ENCODE measurements around the gene SEMA6B. TPM values are rescaled to one million over a fixed set of nuclear protein-coding genes. Genes with fewer than 3 reads are reported as not detected.

Gene SEMA6B
- total and polyA plus RNA-seq, 2 donors (not counting 1 experiment from before 2014, with no cell fraction given), result 0.42 TPM; not detected in 1

- intact Hi-C loops (cut with micrococcal nuclease), result no loop called here
- no peak for DNase-seq
Measured at GRCh38 chr19:4550018-4550417, 9.5 kb downstream of the SEMA6B start.

GRCh38 chr19:4548238-4548584 is 11.3 kb downstream of the SEMA6B start:
- TF ChIP-seq, protein P1, sequence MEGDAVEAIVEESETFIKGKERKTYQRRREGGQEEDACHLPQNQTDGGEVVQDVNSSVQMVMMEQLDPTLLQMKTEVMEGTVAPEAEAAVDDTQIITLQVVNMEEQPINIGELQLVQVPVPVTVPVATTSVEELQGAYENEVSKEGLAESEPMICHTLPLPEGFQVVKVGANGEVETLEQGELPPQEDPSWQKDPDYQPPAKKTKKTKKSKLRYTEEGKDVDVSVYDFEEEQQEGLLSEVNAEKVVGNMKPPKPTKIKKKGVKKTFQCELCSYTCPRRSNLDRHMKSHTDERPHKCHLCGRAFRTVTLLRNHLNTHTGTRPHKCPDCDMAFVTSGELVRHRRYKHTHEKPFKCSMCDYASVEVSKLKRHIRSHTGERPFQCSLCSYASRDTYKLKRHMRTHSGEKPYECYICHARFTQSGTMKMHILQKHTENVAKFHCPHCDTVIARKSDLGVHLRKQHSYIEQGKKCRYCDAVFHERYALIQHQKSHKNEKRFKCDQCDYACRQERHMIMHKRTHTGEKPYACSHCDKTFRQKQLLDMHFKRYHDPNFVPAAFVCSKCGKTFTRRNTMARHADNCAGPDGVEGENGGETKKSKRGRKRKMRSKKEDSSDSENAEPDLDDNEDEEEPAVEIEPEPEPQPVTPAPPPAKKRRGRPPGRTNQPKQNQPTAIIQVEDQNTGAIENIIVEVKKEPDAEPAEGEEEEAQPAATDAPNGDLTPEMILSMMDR (IDR thresholded peaks at IDR 0.05), result no peak
- no peak for TF ChIP-seq EZH2 (IDR thresholded peaks at IDR 0.05; ENCODE audit: borderline replicate concordance, insufficient read depth, low read depth, low read length, poor library complexity, severe bottlenecking)

More at GRCh38 chr19:4550018-4550417, 9.5 kb downstream of the SEMA6B start:
- H4K20me1 ChIP-seq (ENCODE audit: control insufficient read depth, insufficient read depth, low read length, poor library complexity, severe bottlenecking), result no peaks in the 10 kb centered on the region
- no peak for ATAC-seq (ENCODE audit: low read depth)
- H3K4me3 ChIP-seq (ENCODE audit: control extremely low read depth in 1 of 5, extremely low read depth in 1 of 5, insufficient read depth in 1 of 5, low read depth in 2 of 5, low read length in 4 of 5), result no peak overlapping the region
- no peak overlapping the region for H3K27ac ChIP-seq (ENCODE audit: low read length in 2 of 2)
- peaks cover 0 to 5% (median 0%) of the 10 kb centered on the region in 3 donors for H3K9me3 ChIP-seq (ENCODE audit: control extremely low read depth in 1 of 3, control insufficient read depth in 2 of 3, insufficient read depth in 1 of 3, low read length in 2 of 3)
- H2AFZ ChIP-seq (ENCODE audit: insufficient read depth, low read depth, low read length, poor library complexity, severe bottlenecking), result no peak overlapping the region
- Mint-ChIP-seq H3K4me1 (no peaks in the 10 kb centered on the region), H3K27me3 (peaks cover 13% of the 10 kb centered on the region), H3K9me3 (ENCODE audit: insufficient read depth) (no peaks in the 10 kb centered on the region), H3K27ac (no peak overlapping the region), H3K4me3 (no peak overlapping the region)
- H3K4me1 ChIP-seq (ENCODE audit: control insufficient read depth in 2 of 2, insufficient read depth in 2 of 2, low read length in 2 of 2), result no peaks in the 10 kb centered on the region
- H3K9ac ChIP-seq (ENCODE audit: low read length), result no peak overlapping the region
- WGBS (ENCODE audit: insufficient coverage), result 94% methylated on average over 17 of the region's 18 CpGs
- H3K79me2 ChIP-seq (ENCODE audit: control insufficient read depth, insufficient read depth, low read length), result no peaks in the 10 kb centered on the region
- CTCF ChIA-PET, result interaction anchor here (0.8 kb wide), 1 partner anchor 480 kb away, joined by 4 read pairs; no protein-coding TSS in a partner anchor
- H3K27me3 ChIP-seq (replicated peaks in 1 of 4; ENCODE audit: control extremely low read depth in 1 of 4, control insufficient read depth in 3 of 4, insufficient read depth in 4 of 4, low read length in 3 of 4), result no peaks in the 10 kb centered on the region
- no peak overlapping the region for H3K4me2 ChIP-seq (replicated peaks; ENCODE audit: low read depth, low read length, poor library complexity, severe bottlenecking)
- TF ChIP-seq, protein P1 (IDR thresholded peaks at IDR 0.05), result no peak
- no peak for TF ChIP-seq EZH2 (IDR thresholded peaks at IDR 0.05; ENCODE audit: borderline replicate concordance, insufficient read depth, low read depth, low read length, poor library complexity, severe bottlenecking)
- POLR2A ChIA-PET, result no interaction called here
- no peaks in the 10 kb centered on the region for H3K36me3 ChIP-seq (replicated peaks in 1 of 2; ENCODE audit: control extremely low read depth in 1 of 2, control insufficient read depth in 1 of 2, extremely low read depth in 1 of 2, insufficient read depth in 2 of 2, low read length in 1 of 2)

More at GRCh38 chr19:4548238-4548584, 11.3 kb downstream of the SEMA6B start:
- H3K4me2 ChIP-seq (replicated peaks; ENCODE audit: low read depth, low read length, poor library complexity, severe bottlenecking), result no peak overlapping the region
- ChIA-PET POLR2A (no interaction called here), CTCF (interaction anchor here (2.1 kb wide), 1 partner anchor 89 kb away, joined by 7 read pairs; no protein-coding TSS in a partner anchor)
- H3K9me3 Mint-ChIP-seq (ENCODE audit: insufficient read depth), result no peaks in the 10 kb centered on the region
- ATAC-seq (ENCODE audit: low read depth) (no peak), DNase-seq (no peak)
- H3K9ac ChIP-seq (ENCODE audit: low read length), result no peak overlapping the region
- H3K79me2 ChIP-seq (ENCODE audit: control insufficient read depth, insufficient read depth, low read length), result no peaks in the 10 kb centered on the region
- peaks cover 0 to 5% (median 0%) of the 10 kb centered on the region in 3 donors for H3K9me3 ChIP-seq (ENCODE audit: control extremely low read depth in 1 of 3, control insufficient read depth in 2 of 3, insufficient read depth in 1 of 3, low read length in 2 of 3)
- no peaks in the 10 kb centered on the region for H3K36me3 ChIP-seq (replicated peaks in 1 of 2; ENCODE audit: control extremely low read depth in 1 of 2, control insufficient read depth in 1 of 2, extremely low read depth in 1 of 2, insufficient read depth in 2 of 2, low read length in 1 of 2)
- H3K4me3 Mint-ChIP-seq, result no peak overlapping the region
- intact Hi-C loops (cut with micrococcal nuclease), result no loop called here
- H3K27ac Mint-ChIP-seq, result no peak overlapping the region
- peaks cover 8% of the 10 kb centered on the region for H3K27me3 Mint-ChIP-seq
- 88% methylated on average over 14 of the region's 14 CpGs for WGBS (ENCODE audit: insufficient coverage)
- H3K4me1 ChIP-seq (ENCODE audit: control insufficient read depth in 2 of 2, insufficient read depth in 2 of 2, low read length in 2 of 2), result no peaks in the 10 kb centered on the region
- no peak overlapping the region for H3K4me3 ChIP-seq (ENCODE audit: control extremely low read depth in 1 of 5, extremely low read depth in 1 of 5, insufficient read depth in 1 of 5, low read depth in 2 of 5, low read length in 4 of 5)
- no peaks in the 10 kb centered on the region for H3K27me3 ChIP-seq (replicated peaks in 1 of 4; ENCODE audit: control extremely low read depth in 1 of 4, control insufficient read depth in 3 of 4, insufficient read depth in 4 of 4, low read length in 3 of 4)
- H3K4me1 Mint-ChIP-seq, result no peaks in the 10 kb centered on the region
- H3K27ac ChIP-seq (ENCODE audit: low read length in 2 of 2), result no peak overlapping the region
- H4K20me1 ChIP-seq (ENCODE audit: control insufficient read depth, insufficient read depth, low read length, poor library complexity, severe bottlenecking), result no peaks in the 10 kb centered on the region
- no peak overlapping the region for H2AFZ ChIP-seq (ENCODE audit: insufficient read depth, low read depth, low read length, poor library complexity, severe bottlenecking)

Measured in B cell (primary cell).